ENCODE measurements around the gene WDR20.

- TF ChIP-seq CTCF (IDR thresholded peaks at IDR 0.05) (no peak), POLR2A (IDR thresholded peaks at IDR 0.05) (no peak), EP300 (IDR thresholded peaks at IDR 0.05) (no peak)
Measured at GRCh38 chr14:102234331-102235264, 94.9 kb downstream of the WDR20 start.
